Measurements from ENCODE around the gene ZSWIM5.

Gene ZSWIM5

GRCh38 chr1:44973645-44974044 is 232.8 kb downstream of the ZSWIM5 start:
- ATAC-seq (ENCODE audit: low read depth), result no peak
- TF ChIP-seq, protein P1, sequence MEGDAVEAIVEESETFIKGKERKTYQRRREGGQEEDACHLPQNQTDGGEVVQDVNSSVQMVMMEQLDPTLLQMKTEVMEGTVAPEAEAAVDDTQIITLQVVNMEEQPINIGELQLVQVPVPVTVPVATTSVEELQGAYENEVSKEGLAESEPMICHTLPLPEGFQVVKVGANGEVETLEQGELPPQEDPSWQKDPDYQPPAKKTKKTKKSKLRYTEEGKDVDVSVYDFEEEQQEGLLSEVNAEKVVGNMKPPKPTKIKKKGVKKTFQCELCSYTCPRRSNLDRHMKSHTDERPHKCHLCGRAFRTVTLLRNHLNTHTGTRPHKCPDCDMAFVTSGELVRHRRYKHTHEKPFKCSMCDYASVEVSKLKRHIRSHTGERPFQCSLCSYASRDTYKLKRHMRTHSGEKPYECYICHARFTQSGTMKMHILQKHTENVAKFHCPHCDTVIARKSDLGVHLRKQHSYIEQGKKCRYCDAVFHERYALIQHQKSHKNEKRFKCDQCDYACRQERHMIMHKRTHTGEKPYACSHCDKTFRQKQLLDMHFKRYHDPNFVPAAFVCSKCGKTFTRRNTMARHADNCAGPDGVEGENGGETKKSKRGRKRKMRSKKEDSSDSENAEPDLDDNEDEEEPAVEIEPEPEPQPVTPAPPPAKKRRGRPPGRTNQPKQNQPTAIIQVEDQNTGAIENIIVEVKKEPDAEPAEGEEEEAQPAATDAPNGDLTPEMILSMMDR (IDR thresholded peaks at IDR 0.05; ENCODE audit: poor library complexity, severe bottlenecking), result no peak
- H3K27ac ChIP-seq (ENCODE audit: poor library complexity, severe bottlenecking), result no peak overlapping the region
- H3K9me3 ChIP-seq (ENCODE audit: severe bottlenecking), result no peaks in the 10 kb centered on the region
- no peak for DNase-seq (ENCODE audit: low spot score)
- H3K4me1 ChIP-seq (ENCODE audit: insufficient read depth, poor library complexity, severe bottlenecking), result no peaks in the 10 kb centered on the region
- peaks cover 43% of the 10 kb centered on the region for H3K36me3 ChIP-seq (ENCODE audit: low read depth)
- H3K4me3 ChIP-seq (ENCODE audit: severe bottlenecking), result no peak overlapping the region
- no peaks in the 10 kb centered on the region for H3K27me3 ChIP-seq (ENCODE audit: insufficient read depth, poor library complexity, severe bottlenecking)

DNA sequence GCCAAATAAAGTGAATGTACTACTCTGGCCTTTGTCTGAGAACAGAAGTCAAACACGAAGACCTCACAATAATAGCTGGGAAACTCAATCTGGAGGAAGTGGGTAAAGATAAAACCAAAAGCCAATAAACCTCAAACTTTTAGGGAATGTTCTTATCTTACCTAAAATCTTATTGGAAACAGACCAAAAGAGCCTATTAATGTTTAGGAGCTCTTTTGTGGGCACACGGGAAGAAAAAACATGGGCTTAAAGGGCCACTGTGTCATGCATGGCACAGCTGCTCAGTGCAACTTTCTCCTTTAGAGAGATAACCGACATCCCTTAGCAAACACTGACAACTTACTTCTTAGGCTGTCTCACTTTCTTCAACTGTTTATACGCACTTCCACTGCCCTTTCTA is 236.1 kb downstream of the ZSWIM5 start:
- no peak for ATAC-seq (ENCODE audit: low read depth)
- no peak for DNase-seq (ENCODE audit: low spot score)
- peaks cover 13% of the 10 kb centered on the region for H3K36me3 ChIP-seq (ENCODE audit: low read depth)
- no peak overlapping the region for H3K27ac ChIP-seq (ENCODE audit: poor library complexity, severe bottlenecking)
- TF ChIP-seq, protein P1 (IDR thresholded peaks at IDR 0.05; ENCODE audit: poor library complexity, severe bottlenecking), result no peak
- H3K4me1 ChIP-seq (ENCODE audit: insufficient read depth, poor library complexity, severe bottlenecking), result no peaks in the 10 kb centered on the region
- H3K27me3 ChIP-seq (ENCODE audit: insufficient read depth, poor library complexity, severe bottlenecking), result no peaks in the 10 kb centered on the region
- H3K4me3 ChIP-seq (ENCODE audit: severe bottlenecking), result no peak overlapping the region
- H3K9me3 ChIP-seq (ENCODE audit: severe bottlenecking), result no peaks in the 10 kb centered on the region

Measured in RWPE2 (cell line).